Hematopoietic multipotent progenitor cell treated with erythropoietin and hydrocortisone succinate and interleukin-3 and kit ligand, for 15 days (in vitro differentiated cells): ENCODE results near the gene GPR180.
"Not testable (repeated sequence)": the region's sequence is repeated elsewhere in the genome, so short reads cannot be mapped to it uniquely, and the experiment has no call there.

Experiments
- DNase-seq: peaks from one replicate; pipeline ENCODE4 v3.0.0-alpha.2; 2015; ENCODE audit warnings: low spot score

The GPR180 gene

DNA sequence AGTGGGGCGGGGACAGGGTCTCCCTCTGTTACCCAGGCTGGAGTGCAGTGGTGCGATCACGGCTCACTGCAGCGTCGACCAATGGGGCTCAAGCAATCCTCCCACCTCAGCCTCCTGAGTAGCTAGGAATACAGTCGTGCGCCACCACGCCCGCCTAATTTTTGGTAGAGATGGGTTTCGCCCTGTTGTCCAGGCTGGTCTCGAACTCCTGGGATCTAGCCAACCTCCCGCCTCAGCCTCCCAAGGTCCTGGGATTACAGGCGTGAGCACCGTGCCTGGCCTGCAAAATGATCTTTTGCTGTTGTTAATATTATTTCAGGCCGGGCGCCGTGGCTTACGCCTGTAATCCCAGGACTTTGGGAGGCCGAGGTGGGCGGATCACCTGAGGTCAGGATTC lies 5.1 kb upstream of the GPR180 start:
- DNase-seq = no peak

DNA sequence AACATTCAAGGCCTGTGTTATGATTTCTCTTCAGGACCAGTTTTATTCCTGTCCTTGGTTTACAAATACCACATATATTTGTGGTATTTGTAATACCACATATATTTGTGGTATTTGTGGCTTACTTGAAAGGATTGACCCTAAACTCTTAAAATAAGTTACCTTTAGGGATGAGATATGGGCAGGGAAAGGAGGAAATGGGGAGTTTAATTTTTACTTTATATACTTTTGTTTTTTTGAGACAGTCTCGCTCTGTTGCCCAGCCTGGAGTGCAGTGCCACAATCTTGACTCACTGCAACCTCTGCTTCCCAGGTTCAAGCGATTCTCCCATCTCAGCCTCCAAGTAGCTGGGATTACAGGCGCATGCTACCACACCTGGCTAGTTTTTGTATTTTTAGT lies 3.4 kb upstream of the GPR180 start:
- no peak for DNase-seq

- no peak for DNase-seq
Measured at GRCh38 chr13:94599877-94600276, 1.8 kb upstream of the GPR180 start.

DNA sequence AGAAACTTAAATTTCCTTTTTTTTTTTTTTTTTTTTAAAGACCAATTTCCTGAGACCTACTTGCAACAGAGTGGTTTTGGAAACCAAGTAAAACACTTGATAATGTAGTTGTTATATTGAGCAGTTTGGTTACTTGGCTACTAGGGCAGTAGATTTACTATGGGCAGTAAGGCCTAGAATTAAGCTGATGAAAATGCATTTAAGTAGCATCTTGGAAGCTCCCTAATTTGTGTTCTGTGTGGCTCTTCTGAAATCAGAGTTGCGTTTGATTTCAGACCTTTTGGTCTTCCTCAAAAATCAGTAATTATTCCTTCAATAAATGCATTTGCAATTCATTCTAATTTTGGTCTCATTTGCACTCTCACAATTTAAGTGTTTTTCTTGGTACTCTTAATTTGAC lies 810 bp downstream of the GPR180 start:
- DNase-seq = no peak

- DNase-seq = no peak
Measured at GRCh38 chr13:94607056-94607455, 5.4 kb downstream of the GPR180 start.

DNA sequence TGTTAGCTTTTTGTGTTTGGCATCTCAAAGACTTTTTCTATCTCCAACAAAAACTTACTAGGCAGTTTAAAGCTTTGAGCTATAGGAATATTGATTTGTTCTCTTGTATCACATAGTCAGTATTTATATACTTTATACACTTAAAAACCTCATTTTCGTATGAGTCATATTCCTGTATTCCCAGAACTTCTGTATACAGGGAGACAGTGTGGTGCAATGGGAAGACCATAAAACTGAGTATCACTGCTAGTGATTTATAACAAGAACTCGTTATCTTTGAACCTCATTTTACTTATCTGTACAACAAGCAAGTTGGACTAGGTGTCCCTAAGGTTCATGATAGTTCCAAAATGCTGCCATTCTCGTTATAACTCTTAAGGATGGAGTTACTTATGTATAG lies 6.3 kb downstream of the GPR180 start:
- no peak for DNase-seq

DNA sequence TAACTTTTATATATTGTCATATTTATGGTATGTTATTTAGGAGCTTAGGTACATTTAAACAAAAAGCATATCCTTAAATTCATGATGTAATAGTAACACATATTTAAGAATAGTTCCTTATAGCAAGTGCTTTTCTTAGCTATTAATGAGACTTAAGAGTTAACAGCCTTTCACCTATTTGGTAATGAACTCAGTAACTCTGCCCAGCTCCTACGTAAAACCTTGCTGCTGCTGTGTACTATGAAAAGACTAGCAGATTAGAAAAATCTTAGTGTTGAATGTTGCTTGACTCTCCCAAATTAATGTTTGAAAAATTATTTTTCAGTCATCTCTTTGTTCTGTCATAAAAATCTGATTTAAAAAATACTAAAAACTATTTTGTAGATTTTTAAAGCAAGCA lies 6.9 kb downstream of the GPR180 start:
- DNase-seq = no peak

GRCh38 chr13:94609196-94609595 lies 7.5 kb downstream of the GPR180 start:
- no peak for DNase-seq

DNA sequence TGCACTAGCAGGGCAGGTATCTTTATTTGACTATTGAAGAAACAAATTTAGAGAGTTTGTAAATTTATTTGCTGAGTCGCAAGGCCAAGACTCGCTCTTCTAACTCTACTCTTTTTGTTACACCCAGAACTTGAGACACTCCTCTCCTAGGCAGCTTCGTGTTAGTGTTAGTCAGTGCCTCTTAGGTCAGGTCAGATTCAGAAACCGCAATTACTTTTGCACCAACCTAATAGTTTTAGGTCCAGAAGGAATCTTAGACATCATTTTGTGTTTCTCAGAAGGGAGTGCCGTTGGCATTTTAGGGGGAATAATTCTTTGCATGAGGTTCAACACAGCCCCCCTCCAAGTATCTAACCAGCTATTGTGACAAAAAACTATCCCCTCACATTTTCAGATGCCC lies 8.8 kb downstream of the GPR180 start:
- no peak for DNase-seq

DNA sequence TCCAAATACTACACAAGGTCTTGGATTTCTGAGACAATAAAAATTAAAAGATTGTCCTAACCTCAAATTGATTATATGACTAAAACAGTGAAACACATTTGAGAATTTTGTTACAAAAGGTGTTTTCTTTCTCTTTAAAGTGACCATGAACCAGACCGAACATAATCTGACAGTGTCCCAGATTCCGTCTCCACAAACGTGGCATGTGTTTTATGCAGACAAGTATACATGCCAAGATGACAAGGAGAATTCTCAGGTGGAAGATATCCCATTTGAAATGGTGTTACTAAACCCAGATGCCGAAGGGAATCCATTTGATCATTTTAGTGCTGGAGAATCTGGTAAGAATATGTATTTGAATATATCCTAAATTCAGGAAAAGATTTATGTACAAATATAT lies 10.4 kb downstream of the GPR180 start:
- no peak for DNase-seq

GRCh38 chr13:94613051-94613450 lies 11.4 kb downstream of the GPR180 start:
- no peak for DNase-seq

- DNase-seq = peak; percentile 61
Measured at GRCh38 chr13:94617389-94618000, 15.8 kb downstream of the GPR180 start.

GRCh38 chr13:94620286-94620896 lies 18.7 kb downstream of the GPR180 start:
- DNase-seq = peak; percentile 53

GRCh38 chr13:94622344-94622743 lies 20.7 kb downstream of the GPR180 start:
- DNase-seq = no peak

DNA sequence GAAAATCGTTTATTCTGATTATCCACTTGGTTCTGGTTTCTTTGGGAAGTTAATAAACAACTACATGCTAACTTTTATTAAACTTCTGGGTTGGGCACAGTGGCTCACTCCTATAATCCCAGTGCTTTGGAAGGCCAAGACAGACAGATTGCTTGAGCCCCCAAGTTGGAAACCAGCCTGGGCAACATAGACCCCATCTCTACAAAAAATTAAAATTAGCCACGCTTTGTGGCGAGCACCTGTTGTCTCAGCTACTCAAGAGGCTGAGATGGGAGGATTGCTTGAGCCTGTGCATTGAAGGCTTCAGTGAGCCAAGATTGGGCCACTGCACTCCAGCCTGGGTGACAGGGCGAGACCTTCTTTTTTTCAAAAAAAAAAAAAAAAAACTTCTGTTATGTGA lies 21.7 kb downstream of the GPR180 start:
- no peak for DNase-seq

DNA sequence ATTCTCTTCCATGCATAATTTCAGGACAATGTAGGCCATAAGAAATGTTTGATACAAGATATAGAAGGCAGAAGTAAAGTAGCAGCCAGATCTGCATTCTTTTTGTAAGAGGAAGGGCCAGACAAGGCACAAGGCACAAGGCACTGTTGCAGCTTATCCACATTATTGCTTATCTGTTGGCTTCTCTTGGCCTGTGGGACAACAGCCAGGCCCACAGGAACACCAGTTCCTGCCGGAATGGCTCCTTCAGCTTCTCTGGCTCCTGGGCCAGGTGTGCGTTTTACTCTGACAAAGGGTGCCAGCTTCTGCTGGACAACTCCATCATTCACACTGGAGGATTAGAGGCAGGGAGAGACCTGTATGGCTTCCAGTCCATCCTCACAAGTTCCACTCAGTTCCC lies 29.2 kb downstream of the GPR180 start:
- no peak for DNase-seq

- no peak for DNase-seq
Measured at GRCh38 chr13:94632226-94632980, 30.7 kb downstream of the GPR180 start.

GRCh38 chr13:94636096-94636495 lies 34.4 kb downstream of the GPR180 start:
- not testable (repeated sequence) for DNase-seq

GRCh38 chr13:94636942-94637578 lies 35.4 kb downstream of the GPR180 start:
- no peak for DNase-seq

GRCh38 chr13:94637677-94638076 lies 36.0 kb downstream of the GPR180 start:
- not testable (repeated sequence) for DNase-seq

GRCh38 chr13:94640721-94641120 lies 39.1 kb downstream of the GPR180 start:
- no peak for DNase-seq

GRCh38 chr13:94641409-94641941 lies 39.8 kb downstream of the GPR180 start:
- DNase-seq = no peak

GRCh38 chr13:94646904-94647303 lies 45.2 kb downstream of the GPR180 start:
- no peak for DNase-seq
